Duodenal mucosa (tissue), 2 donors: ENCODE measurements around the gene CXCR6.

Source experiments
- H3K27ac ChIP-seq: one replicate; pipeline ENCODE4 v1.7.0; 2013; ENCODE audit warnings: low read depth, low read length
- H3K27me3 ChIP-seq, 2 donors: one replicate each; pipeline ENCODE4 v1.7.0; 2013; ENCODE audit warnings: low read length in 2 of 2, control low read depth in 1 of 2; ENCODE audit not compliant: insufficient read depth in 2 of 2, control insufficient read depth in 1 of 2
- H3K36me3 ChIP-seq, 2 donors: one replicate each; pipeline ENCODE4 v1.7.0; 2013; ENCODE audit warnings: low read length in 2 of 2, control low read depth in 1 of 2; ENCODE audit not compliant: insufficient read depth in 2 of 2, control insufficient read depth in 1 of 2
- H3K4me1 ChIP-seq, 2 donors: one replicate each; pipeline ENCODE4 v1.7.0; 2013; ENCODE audit warnings: low read length in 2 of 2, control low read depth in 1 of 2; ENCODE audit not compliant: insufficient read depth in 2 of 2, control insufficient read depth in 1 of 2
- H3K4me3 ChIP-seq, 2 donors: one replicate each; pipeline ENCODE4 v1.7.0; 2013; ENCODE audit warnings: low read length in 2 of 2, low read depth in 1 of 2
- H3K9ac ChIP-seq, 2 donors: one replicate each; pipeline ENCODE4 v1.7.0; 2013; ENCODE audit warnings: low read length in 2 of 2, low read depth in 1 of 2
- H3K9me3 ChIP-seq, 2 donors: one replicate each; pipeline ENCODE4 v1.7.0; 2013; ENCODE audit warnings: low read length in 2 of 2, control low read depth in 1 of 2; ENCODE audit not compliant: control insufficient read depth in 1 of 2

Gene CXCR6

GRCh38 chr3:45955017-45955647 lies 11.9 kb downstream of the CXCR6 start:
- no peaks in the 10 kb centered on the region for H3K27me3 ChIP-seq
- H3K36me3 ChIP-seq: peaks cover 74 to 97% of the 10 kb centered on the region in 2 donors
- H3K9ac ChIP-seq: no peak overlapping the region
- no peaks in the 10 kb centered on the region for H3K9me3 ChIP-seq
- H3K4me3 ChIP-seq: no peak overlapping the region
- no peak overlapping the region for H3K27ac ChIP-seq
- H3K4me1 ChIP-seq: no peaks in the 10 kb centered on the region

GRCh38 chr3:45955706-45956105 lies 12.4 kb downstream of the CXCR6 start:
- Histone ChIP-seq H3K4me3 (no peak overlapping the region), H3K36me3 (peaks cover 73 to 97% of the 10 kb centered on the region in 2 donors), H3K27me3 (no peaks in the 10 kb centered on the region), H3K9me3 (no peaks in the 10 kb centered on the region), H3K9ac (no peak overlapping the region), H3K4me1 (no peaks in the 10 kb centered on the region), H3K27ac (no peak overlapping the region)

GRCh38 chr3:45957586-45957985 lies 14.3 kb downstream of the CXCR6 start:
- Histone ChIP-seq H3K9me3 (no peaks in the 10 kb centered on the region), H3K27me3 (no peaks in the 10 kb centered on the region), H3K9ac (no peak overlapping the region), H3K4me3 (no peak overlapping the region), H3K36me3 (peaks cover 74 to 97% of the 10 kb centered on the region in 2 donors), H3K4me1 (peaks cover 0 to 3% of the 10 kb centered on the region in 2 donors), H3K27ac (no peak overlapping the region)

- Histone ChIP-seq H3K9me3 (no peaks in the 10 kb centered on the region), H3K4me3 (no peak overlapping the region), H3K4me1 (peaks cover 0 to 3% of the 10 kb centered on the region in 2 donors), H3K27me3 (no peaks in the 10 kb centered on the region), H3K9ac (no peak overlapping the region), H3K27ac (peak overlapping the region; percentile 0), H3K36me3 (peaks cover 75 to 97% of the 10 kb centered on the region in 2 donors)
Observed at GRCh38 chr3:45958321-45958791, 15.1 kb downstream of the CXCR6 start.

GRCh38 chr3:45959201-45959600 lies 15.9 kb downstream of the CXCR6 start:
- Histone ChIP-seq H3K36me3 (peaks cover 73 to 97% of the 10 kb centered on the region in 2 donors), H3K27ac (no peak overlapping the region), H3K9me3 (no peaks in the 10 kb centered on the region)

DNA sequence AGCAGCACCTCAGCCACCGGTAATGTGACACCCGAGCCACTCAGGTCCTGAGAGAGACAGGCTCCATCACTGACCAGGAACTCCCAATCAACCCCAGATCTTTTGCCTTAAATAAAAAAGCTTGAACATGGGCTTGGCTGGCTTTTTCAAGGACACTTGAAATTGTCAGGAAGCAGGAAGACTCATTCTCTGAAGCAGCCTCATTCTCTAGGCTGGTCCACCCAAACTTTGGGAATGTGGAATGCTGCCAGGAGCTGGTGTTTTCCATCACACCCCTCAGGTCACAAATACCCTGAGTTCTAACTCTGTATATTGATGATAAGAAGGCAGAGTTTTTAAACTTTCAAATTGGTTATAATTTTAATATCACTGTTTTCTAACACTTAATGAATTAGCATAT lies 17.0 kb downstream of the CXCR6 start:
- peaks cover 0 to 3% of the 10 kb centered on the region in 2 donors for H3K4me1 ChIP-seq
- no peak overlapping the region for H3K4me3 ChIP-seq
- H3K27me3 ChIP-seq: no peaks in the 10 kb centered on the region
- H3K27ac ChIP-seq: no peak overlapping the region
- H3K9me3 ChIP-seq: no peaks in the 10 kb centered on the region
- H3K9ac ChIP-seq: no peak overlapping the region
- H3K36me3 ChIP-seq: peaks cover 77 to 97% of the 10 kb centered on the region in 2 donors

More at GRCh38 chr3:45959201-45959600, 15.9 kb downstream of the CXCR6 start:
- H3K27me3 ChIP-seq: no peaks in the 10 kb centered on the region
- H3K4me3 ChIP-seq: no peak overlapping the region
- H3K4me1 ChIP-seq: peaks cover 0 to 3% of the 10 kb centered on the region in 2 donors
- H3K9ac ChIP-seq: no peak overlapping the region

DNA sequence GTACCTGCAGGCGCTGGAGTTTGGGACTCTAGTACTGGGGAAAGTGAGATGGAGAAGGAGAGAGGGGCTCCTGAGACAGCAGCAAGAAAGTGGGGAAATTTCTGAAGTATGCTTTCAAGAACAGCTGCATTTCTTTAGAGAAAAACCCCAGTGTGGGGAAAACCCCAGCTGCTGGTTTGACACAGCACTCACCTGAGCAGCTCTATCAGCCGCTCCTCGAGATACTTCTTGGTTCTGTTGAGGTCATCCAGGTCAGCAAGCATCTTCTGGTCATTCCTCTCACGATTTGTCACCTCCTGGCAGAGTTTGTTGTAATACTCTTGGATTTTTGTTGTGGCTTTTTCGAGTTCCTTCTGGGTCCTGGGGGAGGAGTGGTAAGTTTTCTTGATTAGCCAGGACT lies 18.8 kb downstream of the CXCR6 start:
- no peak overlapping the region for H3K27ac ChIP-seq
- H3K9me3 ChIP-seq: no peaks in the 10 kb centered on the region
- H3K36me3 ChIP-seq: peaks cover 80 to 99% of the 10 kb centered on the region in 2 donors
- H3K9ac ChIP-seq: no peak overlapping the region
- H3K27me3 ChIP-seq: no peaks in the 10 kb centered on the region
- H3K4me1 ChIP-seq: peaks cover 5 to 7% of the 10 kb centered on the region in 2 donors
- no peak overlapping the region for H3K4me3 ChIP-seq

DNA sequence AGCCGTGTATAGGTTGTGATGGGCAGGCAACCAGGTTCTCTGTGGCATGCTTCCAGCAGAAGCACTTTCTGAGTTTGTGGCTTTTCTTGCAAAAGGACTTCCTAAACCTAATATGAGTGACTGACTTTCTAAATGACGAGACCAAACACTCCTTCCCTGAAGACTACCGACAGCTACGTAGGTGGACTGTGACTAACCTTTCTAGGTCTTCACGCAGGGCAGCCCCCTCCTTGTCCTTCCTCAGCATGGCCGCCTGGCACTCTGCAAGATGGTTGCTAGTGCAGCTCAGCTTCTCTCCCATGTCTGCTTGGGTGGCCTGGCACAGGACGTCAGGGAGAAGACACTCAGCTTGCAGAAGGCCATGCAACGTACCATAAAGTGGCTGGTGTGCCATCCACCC lies 20.9 kb downstream of the CXCR6 start:
- Histone ChIP-seq H3K36me3 (peaks cover 79 to 95% of the 10 kb centered on the region in 2 donors), H3K4me1 (peaks cover 5 to 7% of the 10 kb centered on the region in 2 donors), H3K9ac (no peak overlapping the region), H3K27ac (no peak overlapping the region), H3K27me3 (no peaks in the 10 kb centered on the region), H3K9me3 (no peaks in the 10 kb centered on the region), H3K4me3 (no peak overlapping the region)

DNA sequence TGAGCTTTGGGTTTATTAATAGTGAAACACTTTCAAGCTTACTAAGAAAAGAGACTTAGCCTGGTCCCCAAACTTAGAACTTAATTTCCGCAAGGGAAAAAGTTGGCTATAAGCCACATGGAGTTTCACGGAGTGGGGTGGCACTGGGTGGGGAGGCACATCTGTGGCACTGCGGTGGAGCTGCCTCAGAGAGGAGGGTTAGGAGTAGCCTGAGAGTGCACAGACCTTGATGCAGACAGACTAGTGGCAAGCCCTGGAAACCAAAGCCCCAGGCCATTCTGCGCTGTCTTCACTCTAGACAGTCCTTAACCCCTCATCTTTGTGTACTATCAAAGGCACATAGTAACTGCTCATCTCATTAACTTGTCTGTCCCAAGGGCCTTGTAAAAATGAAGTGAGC lies 22.0 kb downstream of the CXCR6 start:
- Histone ChIP-seq H3K9me3 (no peaks in the 10 kb centered on the region), H3K9ac (no peak overlapping the region), H3K27me3 (no peaks in the 10 kb centered on the region), H3K4me1 (peaks cover 5 to 7% of the 10 kb centered on the region in 2 donors), H3K36me3 (peaks cover 79 to 93% of the 10 kb centered on the region in 2 donors), H3K27ac (peak overlapping the region; percentile 17), H3K4me3 (no peak overlapping the region)

GRCh38 chr3:45965653-45966052 lies 22.4 kb downstream of the CXCR6 start:
- Histone ChIP-seq H3K27ac (peak overlapping the region; percentile 17), H3K9ac (no peak overlapping the region), H3K4me3 (no peak overlapping the region), H3K9me3 (no peaks in the 10 kb centered on the region), H3K36me3 (peaks cover 80 to 91% of the 10 kb centered on the region in 2 donors), H3K27me3 (no peaks in the 10 kb centered on the region), H3K4me1 (peaks cover 5 to 7% of the 10 kb centered on the region in 2 donors)
